Ovary (tissue), 9 donors: ENCODE measurements around the gene TNIK. TPM values are rescaled to one million over a fixed set of nuclear protein-coding genes. Genes with fewer than 3 reads are reported as not detected.

ENCODE experiments used
- DNase-seq, 5 donors: peaks; one replicate each; pipeline ENCODE4 v3.0.0-alpha.2; 2019 to 2020
- H3K27ac ChIP-seq, 2 donors: fragments of 200-600 bp; one replicate each; pipeline versions ENCODE4 v1.5.1 to v1.8.0; 2019 to 2022
- H3K27me3 ChIP-seq: fragments of 200-600 bp; one replicate; pipeline ENCODE4 v1.8.0; 2022
- H3K36me3 ChIP-seq: fragments of 200-600 bp; sonication (generic); one replicate; pipeline ENCODE4 v1.5.1; 2019
- H3K4me1 ChIP-seq: one replicate; pipeline ENCODE4 v1.8.1; 2013; ENCODE audit warnings: mild to moderate bottlenecking, moderate library complexity; ENCODE audit not compliant: insufficient read depth
- H3K4me3 ChIP-seq: fragments of 200-600 bp; sonication (generic); one replicate; pipeline ENCODE4 v1.5.1; 2017
- H3K9me3 ChIP-seq, 2 donors: fragments of 200-600 bp in 1 of 2; sonication (generic) in 1 of 2; one replicate each; pipeline versions ENCODE4 v1.5.1 to v1.8.1; 2013 to 2019; ENCODE audit warnings: mild to moderate bottlenecking in 1 of 2, moderate library complexity in 1 of 2
- CTCF ChIP-seq, 3 donors: fragments of 450-650 bp in 2 of 3; fragments of 200-600 bp in 1 of 3; IDR thresholded peaks; one replicate each; pipeline versions ENCODE4 v1.5.1 to v1.8.0; 2016 to 2022; ENCODE audit warnings: antibody characterized with exemption in 3 of 3, mild to moderate bottlenecking in 1 of 3
- EP300 ChIP-seq: sonication (generic); formaldehyde crosslinking; IDR thresholded peaks from one replicate; pipeline ENCODE4 v1.6.1; 2017; ENCODE audit warnings: antibody characterized with exemption
- POLR2A ChIP-seq: fragments of 450-650 bp; IDR thresholded peaks from one replicate; pipeline ENCODE4 v1.6.1; 2017; ENCODE audit warnings: antibody characterized with exemption, mild to moderate bottlenecking, moderate library complexity
- WGBS, 3 donors: extraction: QIAGEN DNeasy Blood & Tissue Kit in 1 of 3; methylation state at CpG; one replicate each; pipeline versions ENCODE4 v1.1.5 to v1.1.7; 2013 to 2017; 5-methylcytosine and 5-hydroxymethylcytosine counted together
- intact Hi-C, 4 donors: fragments of 100-400 bp; cut with DNase I; formaldehyde crosslinking; loops; one replicate each; pipeline versions ENCODE4 v1.11.0 to v1.15.1; 2022 to 2023
- polyA plus RNA-seq, 2 donors: library from polyadenylated mRNA; stranded (reverse); fragments of 200-250 nt in 1 of 2; fragments of 350-450 nt in 1 of 2; fragmentation: Illumina TruSeq in 1 of 2; extraction: RNeasy Lipid Tissue Mini Kit (QIAGEN cat#74804) in 1 of 2; gene quantifications; one replicate each; pipeline ENCODE4 v1.2.3, GENCODE V29; 2013 to 2014
- total RNA-seq, 7 donors: library from RNA; depleted of rRNA in 2 of 7; stranded (reverse); fragments of >200 nt in 2 of 7; fragmentation: NEBNext Ultra II Directional in 3 of 7; extraction: Animal tissue kit (Norgen Biotek cat#: 25700) in 3 of 7; gene quantifications; one replicate each; pipeline versions ENCODE4 v1.1.0 to v1.2.4, GENCODE V29; 2016 to 2023
- donor health status: DM: no; HTN: no; CAD: no; lungs with moderate emphysema.
- donor health status: DM: no; HTN: no; CAD: no.
- donor health status: Bipolar disorder and iron deficiency.
- donor health status: DM: yes; HTN: yes; CAD: no.
- donor health status: DM: no; HTN: no; CAD: no.
- donor health status: DM: yes; HTN: yes; CAD: no.

The TNIK gene
- total and polyA plus RNA-seq, 9 donors = 1.1 to 9.5 (median 4.5) TPM

GRCh38 chr3:171407759-171408158 lies 52.4 kb downstream of the TNIK start:
- Histone ChIP-seq H3K27me3 (no peaks in the 10 kb centered on the region), H3K9me3 (no peaks in the 10 kb centered on the region)

GRCh38 chr3:171404376-171404967 lies 55.7 kb downstream of the TNIK start:
- H3K27ac ChIP-seq = no peak overlapping the region
- no peaks in the 10 kb centered on the region for H3K36me3 ChIP-seq
- intact Hi-C loops = no loop called here
- no peaks in the 10 kb centered on the region for H3K27me3 ChIP-seq
- no peak overlapping the region for H3K4me3 ChIP-seq
- H3K9me3 ChIP-seq = no peaks in the 10 kb centered on the region
- WGBS, 3 donors = 36 to 73% (median 41%) methylated on average over 3 of the region's 3 CpGs
- DNase-seq = no peak
- H3K4me1 ChIP-seq = no peaks in the 10 kb centered on the region
- TF ChIP-seq POLR2A (no peak), EP300 (no peak), CTCF (IDR thresholded peaks at IDR 0.05) (no peak)

More at GRCh38 chr3:171407759-171408158, 52.4 kb downstream of the TNIK start:
- TF ChIP-seq CTCF (IDR thresholded peaks at IDR 0.05) (no peak), POLR2A (no peak), EP300 (no peak)
- DNase-seq = no peak
- Histone ChIP-seq H3K27ac (no peak overlapping the region), H3K4me3 (no peak overlapping the region), H3K4me1 (no peaks in the 10 kb centered on the region), H3K36me3 (no peaks in the 10 kb centered on the region)
- WGBS, 3 donors = 84 to 93% (median 87%) methylated on average over 3 of the region's 3 CpGs
- intact Hi-C loops = no loop called here

- TF ChIP-seq EP300 (no peak), CTCF (IDR thresholded peaks at IDR 0.05) (no peak), POLR2A (no peak)
- Histone ChIP-seq H3K27ac (no peak overlapping the region), H3K4me3 (no peak overlapping the region), H3K4me1 (no peaks in the 10 kb centered on the region), H3K27me3 (no peaks in the 10 kb centered on the region), H3K36me3 (no peaks in the 10 kb centered on the region), H3K9me3 (no peaks in the 10 kb centered on the region)
- 91 to 94% (median 92%) methylated on average over 3 of the region's 3 CpGs for WGBS, 3 donors
- DNase-seq = no peak
- intact Hi-C loops = no loop called here
Measured at GRCh38 chr3:171402281-171402680, 57.9 kb downstream of the TNIK start.

GRCh38 chr3:171401432-171401831 lies 58.8 kb downstream of the TNIK start:
- 17 to 30% (median 22%) methylated on average over 1 of the region's 1 CpG for WGBS, 3 donors
- Histone ChIP-seq H3K9me3 (no peaks in the 10 kb centered on the region), H3K4me3 (no peak overlapping the region), H3K36me3 (no peaks in the 10 kb centered on the region), H3K4me1 (no peaks in the 10 kb centered on the region), H3K27me3 (no peaks in the 10 kb centered on the region), H3K27ac (no peak overlapping the region)
- intact Hi-C loops = no loop called here
- no peak for DNase-seq
- no peak for TF ChIP-seq CTCF (IDR thresholded peaks at IDR 0.05)
- TF ChIP-seq POLR2A = no peak
- no peak for TF ChIP-seq EP300
